Thoracic aorta (tissue), 2 donors: ENCODE results near the gene SIX1. TPM values are rescaled to one million over a fixed set of nuclear protein-coding genes. Genes with fewer than 3 reads are reported as not detected.

Experiments used
- ATAC-seq: fragments of 150-250 bp; one replicate; pipeline ENCODE4 v1.8.0; 2017; ENCODE audit warnings: low read depth; ENCODE audit not compliant: insufficient number of reproducible peaks, low FRiP score
- DNase-seq: peaks from one replicate; pipeline ENCODE4 v3.0.0-alpha.2; 2020; ENCODE audit warnings: low spot score
- H3K27ac ChIP-seq, 2 donors: fragments of 200-600 bp; sonication (generic); 1 replicate in 1 of 2; 2 replicates in 1 of 2; pipeline ENCODE4 v1.5.1; 2016; ENCODE audit warnings: mild to moderate bottlenecking in 2 of 2, moderate library complexity in 2 of 2
- H3K27me3 ChIP-seq: fragments of 200-600 bp; sonication (generic); replicated peaks from 2 replicates; pipeline ENCODE4 v1.6.0; 2016; ENCODE audit warnings: mild to moderate bottlenecking; ENCODE audit not compliant: insufficient read depth
- H3K36me3 ChIP-seq: fragments of 200-600 bp; sonication (generic); one replicate; pipeline ENCODE4 v1.5.1; 2016
- H3K4me1 ChIP-seq, 2 donors: fragments of 200-600 bp; sonication (generic); 1 replicate in 1 of 2; 2 replicates in 1 of 2; pipeline versions ENCODE4 v1.5.1 to v1.6.0; 2016; ENCODE audit warnings: low read depth in 2 of 2, mild to moderate bottlenecking in 1 of 2; ENCODE audit not compliant: control insufficient read depth in 1 of 2
- H3K4me3 ChIP-seq: fragments of 200-600 bp; sonication (generic); 2 replicates; pipeline ENCODE4 v1.5.1; 2016; ENCODE audit warnings: mild to moderate bottlenecking
- H3K9me3 ChIP-seq: fragments of 200-600 bp; sonication (generic); 2 replicates; pipeline ENCODE4 v1.5.1; 2016
- CTCF ChIP-seq: fragments of 200-600 bp; sonication (generic); IDR thresholded peaks from one replicate; pipeline ENCODE4 v1.5.1; 2019; ENCODE audit warnings: antibody characterized with exemption
- total RNA-seq, 2 donors: library from RNA; depleted of rRNA; stranded (reverse); fragments of >200 nt; gene quantifications; one replicate each; pipeline versions ENCODE4 v1.1.0 to v1.2.3, GENCODE V29; 2016

The SIX1 gene
- total RNA-seq, 2 donors from 2014 or later = 2.6 to 5.1 TPM

- DNase-seq = no peak
- Histone ChIP-seq H3K27ac (no peak overlapping the region), H3K9me3 (no peaks in the 10 kb centered on the region), H3K36me3 (no peaks in the 10 kb centered on the region), H3K4me3 (no peak overlapping the region), H3K27me3 (no peaks in the 10 kb centered on the region), H3K4me1 (no peaks in the 10 kb centered on the region)
- ATAC-seq = no peak
- no peak for TF ChIP-seq CTCF
Observed at GRCh38 chr14:60602291-60602690, 47.0 kb downstream of the SIX1 start.

DNA sequence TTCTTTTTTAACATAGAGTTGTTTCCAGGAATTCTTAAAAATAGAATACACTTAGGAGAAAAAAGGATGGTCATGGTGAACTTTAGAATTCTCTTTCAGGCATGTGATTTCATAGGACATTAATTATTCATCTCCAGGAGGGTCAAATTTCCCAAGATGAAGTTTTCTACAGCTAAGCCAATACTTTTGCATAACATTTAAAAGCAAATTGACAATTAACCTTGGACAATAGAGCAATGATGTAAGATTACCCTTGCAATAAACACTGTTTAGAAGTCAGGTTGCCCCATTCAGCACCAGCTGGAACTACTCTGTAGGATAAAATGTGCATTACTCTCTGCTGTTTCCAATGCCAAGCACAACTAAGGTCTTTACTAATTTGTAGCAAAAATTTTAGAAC, 49.5 kb downstream of the SIX1 start:
- TF ChIP-seq CTCF = no peak
- Histone ChIP-seq H3K4me1 (no peaks in the 10 kb centered on the region), H3K9me3 (no peaks in the 10 kb centered on the region), H3K27ac (no peak overlapping the region), H3K36me3 (no peaks in the 10 kb centered on the region), H3K4me3 (no peak overlapping the region), H3K27me3 (no peaks in the 10 kb centered on the region)
- DNase-seq (no peak), ATAC-seq (no peak)

DNA sequence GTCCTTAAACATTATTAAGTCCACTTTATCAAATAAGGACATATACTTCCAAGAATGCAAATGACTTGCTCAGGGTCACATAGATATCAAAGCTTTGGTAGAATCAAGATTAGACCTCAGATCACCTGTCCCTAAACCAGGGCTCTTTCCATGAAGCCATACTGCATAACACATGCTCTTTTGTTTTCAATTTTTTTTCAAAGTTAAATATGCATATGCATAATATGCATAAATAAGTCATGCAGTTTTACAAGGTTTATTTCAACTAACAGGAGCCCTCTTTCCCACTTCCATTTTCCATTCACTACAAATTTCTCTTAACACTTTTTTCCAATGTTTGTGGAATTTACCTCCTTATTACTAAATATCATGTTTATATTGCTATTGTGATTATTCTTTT, 53.1 kb downstream of the SIX1 start:
- ATAC-seq = no peak

GRCh38 chr14:60594062-60594461, 55.2 kb downstream of the SIX1 start:
- Histone ChIP-seq H3K9me3 (no peaks in the 10 kb centered on the region), H3K27me3 (no peaks in the 10 kb centered on the region), H3K4me3 (no peak overlapping the region), H3K4me1 (peaks cover 0 to 7% of the 10 kb centered on the region in 2 donors), H3K36me3 (no peaks in the 10 kb centered on the region), H3K27ac (no peak overlapping the region)
- no peak for TF ChIP-seq CTCF
- ATAC-seq (no peak), DNase-seq (no peak)

More for the DNA sequence above, 53.1 kb downstream of the SIX1 start:
- no peak overlapping the region for H3K27ac ChIP-seq
- no peaks in the 10 kb centered on the region for H3K9me3 ChIP-seq
- peaks cover 0 to 2% of the 10 kb centered on the region in 2 donors for H3K4me1 ChIP-seq
- no peaks in the 10 kb centered on the region for H3K27me3 ChIP-seq
- no peak for TF ChIP-seq CTCF
- no peak for DNase-seq
- no peaks in the 10 kb centered on the region for H3K36me3 ChIP-seq
- no peak overlapping the region for H3K4me3 ChIP-seq

Other genes starting within 250 kb of the SIX1 start
- not detected for gene C14orf39, start 163.4 kb downstream of the SIX1 start, total RNA-seq
- not detected for gene SIX6, start 140.3 kb downstream of the SIX1 start, total RNA-seq
- 10 to 100 TPM in 1 of 2 donors, 1 to 10 TPM in 1; 6.4 to 14.0 TPM for gene SIX4, start 74.9 kb upstream of the SIX1 start, total RNA-seq
- 10 to 100 TPM; 32.4 to 52.3 TPM for gene MNAT1, start 85.3 kb upstream of the SIX1 start, total RNA-seq